ENCODE measurements around the gene UCKL1.

UCKL1 gene

DNA sequence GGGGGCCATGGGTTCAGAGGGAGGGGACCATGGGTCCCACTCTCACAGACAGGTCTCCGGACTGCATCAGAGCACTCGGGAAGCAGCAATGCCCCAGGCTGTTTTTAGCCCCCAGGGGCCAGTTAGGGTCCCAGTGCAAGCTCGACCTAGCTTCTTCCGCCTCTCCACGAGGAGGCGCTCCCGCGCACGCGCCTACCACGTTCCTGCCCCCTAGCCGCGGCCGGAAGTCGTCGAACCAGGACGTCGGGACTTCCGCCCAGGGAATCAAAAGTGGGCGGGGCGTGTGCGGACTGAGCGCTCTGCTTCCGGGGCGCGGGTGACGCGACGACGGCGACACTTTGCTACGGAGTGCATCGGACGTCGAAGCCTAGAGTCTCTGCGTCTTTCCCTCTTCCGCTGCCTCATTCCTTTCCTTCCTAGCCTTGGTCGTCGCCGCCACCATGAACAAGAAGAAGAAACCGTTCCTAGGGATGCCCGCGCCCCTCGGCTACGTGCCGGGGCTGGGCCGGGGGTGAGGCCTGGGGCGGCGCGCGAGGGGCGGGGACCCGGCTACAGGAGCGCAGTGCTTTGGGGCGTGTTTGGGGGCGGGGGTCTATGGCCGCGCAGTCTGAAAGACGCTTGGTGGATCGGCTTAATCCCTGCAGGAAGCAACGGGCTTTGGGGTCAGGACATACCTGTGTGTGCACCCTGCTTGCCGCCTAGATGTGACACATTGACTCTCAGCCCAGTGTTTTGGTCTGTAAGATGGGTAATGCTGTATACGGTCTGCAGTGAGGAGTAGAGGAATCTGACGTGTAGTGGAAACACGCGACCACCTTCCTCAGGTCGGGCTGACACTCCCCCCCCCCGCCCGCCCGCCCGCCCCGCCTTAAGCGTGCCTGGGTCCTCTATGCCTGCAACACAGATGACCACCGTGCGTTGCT is 24.9 kb upstream of the UCKL1 start, which contains the start of gene PRPF6:
Gene PRPF6, plus strand, starts transcription at position 327 of the 923 bp plus-strand sequence. Its CDS starts 114 bp downstream, at position 441.
- TF ChIP-seq, protein P1, sequence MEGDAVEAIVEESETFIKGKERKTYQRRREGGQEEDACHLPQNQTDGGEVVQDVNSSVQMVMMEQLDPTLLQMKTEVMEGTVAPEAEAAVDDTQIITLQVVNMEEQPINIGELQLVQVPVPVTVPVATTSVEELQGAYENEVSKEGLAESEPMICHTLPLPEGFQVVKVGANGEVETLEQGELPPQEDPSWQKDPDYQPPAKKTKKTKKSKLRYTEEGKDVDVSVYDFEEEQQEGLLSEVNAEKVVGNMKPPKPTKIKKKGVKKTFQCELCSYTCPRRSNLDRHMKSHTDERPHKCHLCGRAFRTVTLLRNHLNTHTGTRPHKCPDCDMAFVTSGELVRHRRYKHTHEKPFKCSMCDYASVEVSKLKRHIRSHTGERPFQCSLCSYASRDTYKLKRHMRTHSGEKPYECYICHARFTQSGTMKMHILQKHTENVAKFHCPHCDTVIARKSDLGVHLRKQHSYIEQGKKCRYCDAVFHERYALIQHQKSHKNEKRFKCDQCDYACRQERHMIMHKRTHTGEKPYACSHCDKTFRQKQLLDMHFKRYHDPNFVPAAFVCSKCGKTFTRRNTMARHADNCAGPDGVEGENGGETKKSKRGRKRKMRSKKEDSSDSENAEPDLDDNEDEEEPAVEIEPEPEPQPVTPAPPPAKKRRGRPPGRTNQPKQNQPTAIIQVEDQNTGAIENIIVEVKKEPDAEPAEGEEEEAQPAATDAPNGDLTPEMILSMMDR (IDR thresholded peaks at IDR 0.05; ENCODE audit: low read depth, low read length) = peak; percentile 92
- peak within 1 kb of the TSS; percentile 66 to 83 for H3K4me3 ChIP-seq (replicated peaks in 1 of 2; ENCODE audit: low read depth in 2 of 2, low read length in 2 of 2)
- peak; percentile 96 to 97 for DNase-seq (ENCODE audit: low read depth in 2 of 2)

DNA sequence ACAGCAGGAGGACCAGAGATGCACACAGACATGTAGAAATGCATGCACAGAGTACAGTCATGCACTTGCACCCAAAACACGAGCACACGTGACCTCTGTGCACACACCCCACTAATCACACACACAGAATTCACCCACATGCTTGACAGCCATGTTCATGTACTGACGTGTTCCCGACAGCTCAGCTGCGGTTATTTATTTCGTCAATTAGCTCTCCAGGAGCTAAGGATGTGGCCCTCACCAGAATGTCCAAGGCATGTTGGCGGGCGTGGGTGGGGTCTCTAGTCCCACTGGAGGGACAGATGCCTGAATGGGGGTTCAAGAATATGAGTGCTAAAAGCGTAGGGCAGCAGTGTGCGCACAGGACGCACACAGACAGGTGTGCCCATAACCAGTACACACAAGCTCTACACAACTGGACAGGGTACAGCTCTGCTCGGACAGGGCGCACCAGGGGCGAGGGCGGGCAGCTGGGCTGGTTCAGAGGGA is 24.1 kb upstream of the UCKL1 start:
- TF ChIP-seq, protein P1 (IDR thresholded peaks at IDR 0.05; ENCODE audit: low read depth, low read length) = no peak
- H3K4me3 ChIP-seq (replicated peaks in 1 of 2; ENCODE audit: low read depth in 2 of 2, low read length in 2 of 2) = peak overlapping the region; percentile 66 to 83
- DNase-seq (ENCODE audit: low read depth in 2 of 2) = no peak

- peak; percentile 15 to 40 for DNase-seq (ENCODE audit: low read depth in 2 of 2)
- TF ChIP-seq, protein P1 (IDR thresholded peaks at IDR 0.05; ENCODE audit: low read depth, low read length) = no peak
- peak within 1 kb of the TSS; percentile 42 to 51 for H3K4me3 ChIP-seq (replicated peaks in 1 of 2; ENCODE audit: low read depth in 2 of 2, low read length in 2 of 2)
These were observed 23.5 kb upstream of the UCKL1 start, which contains the start of gene SAMD10 for GRCh38 chr20:63979557-63980316. Gene SAMD10, minus strand, starts transcription at chr20:63979642. Its CDS starts 175 bp downstream, at chr20:63979467.

DNA sequence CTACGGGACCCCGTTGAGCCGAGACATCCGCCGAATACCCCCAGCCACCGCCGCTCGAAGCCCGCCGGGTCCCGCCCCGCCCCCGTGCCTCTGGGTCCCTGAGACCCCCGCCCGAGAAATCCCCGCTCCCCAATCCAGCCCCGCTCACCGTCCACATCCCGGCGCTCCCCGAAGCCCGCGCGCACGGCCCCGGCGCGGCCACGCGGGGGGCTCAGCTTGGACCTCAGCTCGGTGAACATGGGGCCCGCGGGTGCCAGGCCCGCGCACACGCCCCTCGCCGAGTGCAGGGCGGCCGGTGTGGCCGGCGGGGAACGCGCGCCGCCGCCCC is 23.0 kb upstream of the UCKL1 start:
- TF ChIP-seq, protein P1 (IDR thresholded peaks at IDR 0.05; ENCODE audit: low read depth, low read length) = no peak
- DNase-seq (ENCODE audit: low read depth in 2 of 2) = no peak
- peak overlapping the region; percentile 42 to 51 for H3K4me3 ChIP-seq (replicated peaks in 1 of 2; ENCODE audit: low read depth in 2 of 2, low read length in 2 of 2)

DNA sequence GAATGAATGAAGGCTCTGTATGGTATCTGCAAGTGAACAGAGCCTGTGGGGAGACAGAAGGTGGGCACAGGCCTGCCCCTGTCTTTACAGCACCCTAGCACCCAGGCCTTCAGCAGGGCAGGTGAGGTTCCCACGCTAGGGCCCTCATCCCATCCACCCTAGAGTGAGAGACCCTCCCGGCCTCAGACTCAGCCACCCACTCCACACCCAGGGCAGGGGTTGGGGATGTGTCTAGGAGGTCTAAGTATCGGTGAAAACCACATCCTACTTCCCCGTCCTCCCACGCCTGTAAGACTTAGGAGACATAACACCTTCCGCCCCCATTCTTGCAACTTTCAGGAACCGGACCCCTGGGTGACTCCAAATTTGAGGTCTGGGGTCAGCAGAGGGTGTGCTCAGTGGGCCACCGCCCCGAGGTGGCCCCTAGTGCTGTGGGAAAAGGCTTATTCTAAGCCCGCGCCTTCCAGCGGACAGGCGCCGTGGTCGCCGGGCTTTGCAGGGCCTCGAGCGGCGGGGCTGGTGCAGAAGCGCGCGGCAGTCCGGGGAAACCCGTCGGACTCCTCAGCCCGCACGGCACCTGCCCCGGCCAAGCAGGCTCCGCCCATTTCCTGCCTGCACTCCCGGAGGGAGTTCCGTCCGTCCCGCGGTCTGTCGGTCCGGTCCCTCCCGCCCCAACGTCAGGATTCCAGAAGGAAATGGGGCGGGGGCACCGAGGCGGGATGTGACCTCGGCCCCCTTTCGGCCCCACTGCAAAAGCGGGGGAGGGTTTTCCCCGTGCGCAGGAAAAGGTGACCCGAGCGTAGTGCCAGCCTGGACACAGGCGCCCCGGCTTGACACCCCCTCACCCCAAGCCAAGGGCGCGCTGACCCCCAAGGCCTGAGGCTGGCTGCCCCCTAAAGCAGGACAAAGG is 22.4 kb upstream of the UCKL1 start:
- DNase-seq (ENCODE audit: low read depth in 2 of 2) = peak; percentile 32 to 44
- TF ChIP-seq, protein P1 (IDR thresholded peaks at IDR 0.05; ENCODE audit: low read depth, low read length) = no peak
- peak overlapping the region; percentile 42 to 51 for H3K4me3 ChIP-seq (replicated peaks in 1 of 2; ENCODE audit: low read depth in 2 of 2, low read length in 2 of 2)
